Gastroesophageal sphincter (tissue), 4 donors: ENCODE results near the gene C14orf180. TPM values are rescaled to one million over a fixed set of nuclear protein-coding genes. Genes with fewer than 3 reads are reported as not detected.

Source experiments
- ATAC-seq: fragments of 150-250 bp; one replicate; pipeline ENCODE4 v1.9.1; 2016; ENCODE audit warnings: mild to moderate bottlenecking, moderate library complexity
- H3K27ac ChIP-seq, 4 donors: fragments of 200-600 bp; sonication (generic) in 3 of 4; 1 replicate in 3 of 4; 2 replicates in 1 of 4; pipeline ENCODE4 v1.5.1; 2016 to 2019
- H3K27me3 ChIP-seq: fragments of 200-600 bp; sonication (generic); one replicate; pipeline ENCODE4 v1.5.1; 2019
- H3K36me3 ChIP-seq, 2 donors: fragments of 200-600 bp; sonication (generic); one replicate each; pipeline ENCODE4 v1.5.1; 2019; ENCODE audit warnings: control low read depth in 1 of 2
- H3K4me1 ChIP-seq, 3 donors: fragments of 200-600 bp; sonication (generic); 1 replicate in 2 of 3; 2 replicates in 1 of 3; pipeline ENCODE4 v1.5.1; 2016 to 2019; ENCODE audit warnings: control low read depth in 2 of 3
- H3K4me3 ChIP-seq, 2 donors: fragments of 200-600 bp; sonication (generic); one replicate each; pipeline ENCODE4 v1.5.1; 2019; ENCODE audit warnings: mild to moderate bottlenecking in 1 of 2, moderate library complexity in 1 of 2
- H3K9me3 ChIP-seq, 3 donors: fragments of 200-600 bp; sonication (generic); one replicate each; pipeline ENCODE4 v1.5.1; 2017 to 2019; ENCODE audit warnings: control low read depth in 2 of 3
- CTCF ChIP-seq, 4 experiments: fragments of 200-600 bp in 2 of 4; fragments of 450-650 bp in 2 of 4; sonication (generic) in 1 of 4; IDR thresholded peaks; one replicate each; pipeline ENCODE4 v1.5.1; 2017 to 2019; ENCODE audit warnings: antibody characterized with exemption in 4 of 4, mild to moderate bottlenecking in 2 of 4, moderate library complexity in 2 of 4
- EP300 ChIP-seq: sonication (generic); formaldehyde crosslinking; IDR thresholded peaks from one replicate; pipeline ENCODE4 v1.6.1; 2017; ENCODE audit warnings: antibody characterized with exemption, mild to moderate bottlenecking
- POLR2A ChIP-seq, 2 donors: fragments of 450-650 bp; IDR thresholded peaks; one replicate each; pipeline ENCODE4 v1.6.1; 2017; ENCODE audit warnings: antibody characterized with exemption in 2 of 2, mild to moderate bottlenecking in 2 of 2, moderate library complexity in 1 of 2
- POLR2AphosphoS5 ChIP-seq: sonication (generic); formaldehyde crosslinking; IDR thresholded peaks from one replicate; pipeline ENCODE4 v1.6.1; 2017; ENCODE audit warnings: antibody characterized with exemption
- WGBS, 2 donors: methylation state at CpG; one replicate each; pipeline ENCODE4 v1.1.5; 2018; ENCODE audit warnings: low coverage in 1 of 2; 5-methylcytosine and 5-hydroxymethylcytosine counted together
- total RNA-seq, 4 donors: library from RNA; depleted of rRNA; stranded (reverse); fragments of >200 nt; gene quantifications; one replicate each; pipeline ENCODE4 v1.1.0, GENCODE V29; 2016

The C14orf180 gene
- total RNA-seq, 4 donors from 2014 or later: 0.54 to 0.78 TPM; not detected in 2

GRCh38 chr14:104600805-104601204, 21.2 kb downstream of the C14orf180 start:
- 60% methylated on average over 1 of the region's 8 CpGs; no CpG with 5 or more reads in 1 of the 2 donors for WGBS, 2 donors
- H3K9me3 ChIP-seq: no peaks in the 10 kb centered on the region
- H3K4me1 ChIP-seq: peaks cover 0 to 14% (median 0%) of the 10 kb centered on the region in 3 donors
- H3K36me3 ChIP-seq: no peaks in the 10 kb centered on the region
- peaks cover 100% of the 10 kb centered on the region for H3K27me3 ChIP-seq
- no peak overlapping the region for H3K27ac ChIP-seq
- no peak for TF ChIP-seq POLR2AphosphoS5
- TF ChIP-seq POLR2A (IDR thresholded peaks at IDR 0.05): no peak
- no peak for TF ChIP-seq EP300
- no peak for TF ChIP-seq CTCF (IDR thresholded peaks at IDR 0.05)
- ATAC-seq: no peak
- H3K4me3 ChIP-seq: no peak overlapping the region

GRCh38 chr14:104601786-104602185, 22.2 kb downstream of the C14orf180 start:
- peaks cover 0 to 14% (median 0%) of the 10 kb centered on the region in 3 donors for H3K4me1 ChIP-seq
- ATAC-seq: no peak
- H3K4me3 ChIP-seq: no peak overlapping the region
- H3K9me3 ChIP-seq: no peaks in the 10 kb centered on the region
- H3K27me3 ChIP-seq: peaks cover 100% of the 10 kb centered on the region
- no peak overlapping the region for H3K27ac ChIP-seq
- H3K36me3 ChIP-seq: no peaks in the 10 kb centered on the region
- TF ChIP-seq EP300 (no peak), POLR2AphosphoS5 (no peak)
- WGBS, 2 donors: 0 to 25% methylated on average over 1 to 4 of the region's 9 CpGs

- Histone ChIP-seq H3K27me3 (peaks cover 100% of the 10 kb centered on the region), H3K4me1 (peaks cover 0 to 14% (median 0%) of the 10 kb centered on the region in 3 donors), H3K36me3 (no peaks in the 10 kb centered on the region), H3K4me3 (no peak overlapping the region), H3K27ac (no peak overlapping the region), H3K9me3 (no peaks in the 10 kb centered on the region)
- TF ChIP-seq CTCF (IDR thresholded peaks at IDR 0.05) (no peak), POLR2A (IDR thresholded peaks at IDR 0.05) (no peak), EP300 (no peak), POLR2AphosphoS5 (no peak)
- 80 to 96% methylated on average over 1 to 5 of the region's 11 CpGs for WGBS, 2 donors
- ATAC-seq: no peak
Observed at GRCh38 chr14:104602315-104602932, 22.9 kb downstream of the C14orf180 start.

GRCh38 chr14:104602933-104603325, 23.4 kb downstream of the C14orf180 start:
- Histone ChIP-seq H3K9me3 (no peaks in the 10 kb centered on the region), H3K27me3 (peaks cover 100% of the 10 kb centered on the region), H3K27ac (no peak overlapping the region), H3K36me3 (no peaks in the 10 kb centered on the region), H3K4me1 (peaks cover 0 to 14% (median 0%) of the 10 kb centered on the region in 3 donors), H3K4me3 (no peak overlapping the region)
- ATAC-seq: no peak
- WGBS, 2 donors: 0% methylated on average over 1 of the region's 7 CpGs; no CpG with 5 or more reads in 1 of the 2 donors
- TF ChIP-seq POLR2AphosphoS5: no peak
- TF ChIP-seq EP300: no peak
- TF ChIP-seq CTCF (IDR thresholded peaks at IDR 0.05): no peak
- no peak for TF ChIP-seq POLR2A (IDR thresholded peaks at IDR 0.05)

- Histone ChIP-seq H3K4me3 (peak overlapping the region in 1 of 2 donors; percentile 37), H3K9me3 (no peaks in the 10 kb centered on the region), H3K27ac (no peak overlapping the region), H3K36me3 (no peaks in the 10 kb centered on the region), H3K27me3 (peaks cover 96% of the 10 kb centered on the region), H3K4me1 (peaks cover 0 to 14% (median 0%) of the 10 kb centered on the region in 3 donors)
- 28 to 90% methylated on average over 2 to 9 of the region's 32 CpGs for WGBS, 2 donors
- no peak for ATAC-seq
- no peak for TF ChIP-seq POLR2AphosphoS5
- TF ChIP-seq POLR2A (IDR thresholded peaks at IDR 0.05): no peak
- TF ChIP-seq EP300: no peak
- TF ChIP-seq CTCF (IDR thresholded peaks at IDR 0.05): no peak
Observed at GRCh38 chr14:104603711-104604401, 24.3 kb downstream of the C14orf180 start.
